ENCODE data around the gene PTPRM. TPM values are rescaled to one million over a fixed set of nuclear protein-coding genes. Genes with fewer than 3 reads are reported as not detected.
A peak's percentile ranks its signal among the peaks of the same experiment; 100 is the strongest.

Gene PTPRM
- total RNA-seq, 1 experiment from 2014 or later = 11.1 TPM

DNA sequence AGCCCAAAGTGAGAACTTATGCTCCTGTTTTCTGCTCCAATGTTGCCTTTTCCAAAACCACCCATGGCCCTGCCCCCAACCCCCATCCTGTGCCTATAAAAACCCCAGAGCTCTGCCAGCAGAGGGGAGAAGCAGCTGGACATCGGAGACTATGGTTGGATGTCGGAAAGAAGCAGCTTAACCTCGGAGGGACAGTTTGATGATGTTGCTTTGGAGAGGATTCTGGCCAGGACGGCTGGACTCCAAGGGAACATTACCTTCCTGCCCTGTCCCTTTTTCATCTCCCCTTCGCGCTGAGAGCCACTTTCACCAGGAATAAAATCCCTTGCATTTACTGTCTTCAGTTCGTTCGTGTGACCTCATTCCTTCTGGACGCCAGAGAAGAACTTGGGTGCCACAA, 158.4 kb downstream of the PTPRM start:
- Mint-ChIP-seq H3K4me1 (peaks cover 56% of the 10 kb centered on the region), H3K9me3 (no peaks in the 10 kb centered on the region)

DNA sequence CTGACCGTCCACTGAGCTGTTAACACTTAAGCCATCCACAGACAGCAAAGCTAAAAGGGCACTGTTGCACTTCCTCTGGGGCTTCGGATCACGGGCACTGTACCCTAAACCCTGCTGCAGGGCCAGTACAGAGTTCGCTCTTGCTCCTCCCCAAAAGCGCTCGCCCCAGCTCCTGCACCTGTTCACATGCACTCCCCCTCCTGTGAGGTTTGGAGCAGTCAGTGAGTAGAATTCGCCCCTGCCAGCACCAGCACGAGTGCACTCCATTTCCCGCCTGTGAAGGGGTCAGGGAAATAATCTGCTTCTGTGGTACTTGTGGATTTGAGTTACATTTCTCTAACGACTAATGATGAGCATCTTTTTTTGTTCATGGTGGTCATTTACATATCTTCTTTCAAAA, 158.8 kb downstream of the PTPRM start:
- POLR2A ChIA-PET = no interaction called here
- H3K4me1 Mint-ChIP-seq = peaks cover 56% of the 10 kb centered on the region
- no peak overlapping the region for H3K4me3 Mint-ChIP-seq
- H3K36me3 Mint-ChIP-seq = peaks cover 3% of the 10 kb centered on the region
- peak overlapping the region; percentile 41; the same call in 1 of the 2 replicates for H3K27ac Mint-ChIP-seq
- CTCF ChIA-PET = no interaction called here
- TF ChIP-seq ZNF425 (CRISPR knock-in tag; conservative IDR thresholded peaks at IDR 0.05) (no peak), MAX (CRISPR knock-in tag; IDR thresholded peaks at IDR 0.05) (no peak)
- DNase-seq (ENCODE audit: low spot score) (no peak), ATAC-seq (peak; percentile 36)
- no peaks in the 10 kb centered on the region for H3K9me3 Mint-ChIP-seq
- H3K27me3 Mint-ChIP-seq (ENCODE audit: low read depth) = no peaks in the 10 kb centered on the region

More for the DNA sequence above, 158.4 kb downstream of the PTPRM start:
- POLR2A ChIA-PET = no interaction called here
- Mint-ChIP-seq H3K4me3 (no peak overlapping the region), H3K27ac (peak overlapping the region; percentile 41; the same call in 1 of the 2 replicates), H3K27me3 (ENCODE audit: low read depth) (no peaks in the 10 kb centered on the region), H3K36me3 (peaks cover 3% of the 10 kb centered on the region)
- ATAC-seq = no peak
- CTCF ChIA-PET = no interaction called here
- DNase-seq (ENCODE audit: low spot score) = no peak
- no peak for TF ChIP-seq NFYB (CRISPR knock-in tag; conservative IDR thresholded peaks at IDR 0.05; ENCODE audit: low read depth)
- TF ChIP-seq, protein P1, sequence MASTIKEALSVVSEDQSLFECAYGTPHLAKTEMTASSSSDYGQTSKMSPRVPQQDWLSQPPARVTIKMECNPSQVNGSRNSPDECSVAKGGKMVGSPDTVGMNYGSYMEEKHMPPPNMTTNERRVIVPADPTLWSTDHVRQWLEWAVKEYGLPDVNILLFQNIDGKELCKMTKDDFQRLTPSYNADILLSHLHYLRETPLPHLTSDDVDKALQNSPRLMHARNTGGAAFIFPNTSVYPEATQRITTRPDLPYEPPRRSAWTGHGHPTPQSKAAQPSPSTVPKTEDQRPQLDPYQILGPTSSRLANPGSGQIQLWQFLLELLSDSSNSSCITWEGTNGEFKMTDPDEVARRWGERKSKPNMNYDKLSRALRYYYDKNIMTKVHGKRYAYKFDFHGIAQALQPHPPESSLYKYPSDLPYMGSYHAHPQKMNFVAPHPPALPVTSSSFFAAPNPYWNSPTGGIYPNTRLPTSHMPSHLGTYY (CRISPR knock-in tag; IDR thresholded peaks at IDR 0.05) = no peak
- TF ChIP-seq, protein P2, sequence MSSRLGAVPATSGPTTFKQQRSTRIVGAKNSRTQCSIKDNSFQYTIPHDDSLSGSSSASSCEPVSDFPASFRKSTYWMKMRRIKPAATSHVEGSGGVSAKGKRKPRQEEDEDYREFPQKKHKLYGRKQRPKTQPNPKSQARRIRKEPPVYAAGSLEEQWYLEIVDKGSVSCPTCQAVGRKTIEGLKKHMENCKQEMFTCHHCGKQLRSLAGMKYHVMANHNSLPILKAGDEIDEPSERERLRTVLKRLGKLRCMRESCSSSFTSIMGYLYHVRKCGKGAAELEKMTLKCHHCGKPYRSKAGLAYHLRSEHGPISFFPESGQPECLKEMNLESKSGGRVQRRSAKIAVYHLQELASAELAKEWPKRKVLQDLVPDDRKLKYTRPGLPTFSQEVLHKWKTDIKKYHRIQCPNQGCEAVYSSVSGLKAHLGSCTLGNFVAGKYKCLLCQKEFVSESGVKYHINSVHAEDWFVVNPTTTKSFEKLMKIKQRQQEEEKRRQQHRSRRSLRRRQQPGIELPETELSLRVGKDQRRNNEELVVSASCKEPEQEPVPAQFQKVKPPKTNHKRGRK (CRISPR knock-in tag; IDR thresholded peaks at IDR 0.05; ENCODE audit: borderline replicate concordance) = no peak
- no peak for TF ChIP-seq ZNF263 (CRISPR knock-in tag; IDR thresholded peaks at IDR 0.05; ENCODE audit: low read depth)
- no peak for TF ChIP-seq SMAD4 (CRISPR knock-in tag; IDR thresholded peaks at IDR 0.05)
- no peak for TF ChIP-seq ATF1 (CRISPR knock-in tag; IDR thresholded peaks at IDR 0.05)

DNA sequence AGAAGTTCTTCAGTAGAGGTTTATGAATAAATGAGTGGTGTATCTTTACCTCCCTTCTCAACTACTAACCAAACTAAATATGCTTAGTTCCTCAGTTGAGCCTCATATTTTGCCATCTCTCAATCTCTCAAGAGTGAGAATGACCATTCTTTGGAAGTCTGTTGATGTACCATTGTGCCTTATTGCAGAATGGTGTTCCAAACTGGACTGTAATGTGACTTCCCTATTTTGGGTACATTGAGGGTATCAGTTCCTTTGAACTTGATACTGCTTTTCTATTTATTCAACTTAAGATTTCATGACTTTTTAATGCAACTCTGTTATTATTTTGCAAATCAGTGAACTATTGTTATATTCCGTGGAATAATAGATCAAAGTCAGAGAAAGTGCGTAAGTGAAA, 159.4 kb downstream of the PTPRM start:
- Mint-ChIP-seq H3K4me3 (no peak overlapping the region), H3K4me1 (peaks cover 56% of the 10 kb centered on the region), H3K27me3 (ENCODE audit: low read depth) (no peaks in the 10 kb centered on the region), H3K36me3 (peaks cover 3% of the 10 kb centered on the region), H3K9me3 (no peaks in the 10 kb centered on the region), H3K27ac (no peak overlapping the region)
- DNase-seq (ENCODE audit: low spot score) (no peak), ATAC-seq (no peak)
- ChIA-PET CTCF (no interaction called here), POLR2A (no interaction called here)
- TF ChIP-seq CBFB (CRISPR knock-in tag; IDR thresholded peaks at IDR 0.05; ENCODE audit: low read depth) (no peak), MAX (CRISPR knock-in tag; IDR thresholded peaks at IDR 0.05) (no peak), ZBTB21 (CRISPR knock-in tag; IDR thresholded peaks at IDR 0.05; ENCODE audit: borderline replicate concordance) (no peak), CREB1 (CRISPR knock-in tag; IDR thresholded peaks at IDR 0.05) (no peak), ZNF263 (CRISPR knock-in tag; IDR thresholded peaks at IDR 0.05; ENCODE audit: low read depth) (no peak), NFE2L1 (CRISPR knock-in tag; IDR thresholded peaks at IDR 0.05) (no peak), FOXP1 (CRISPR knock-in tag; IDR thresholded peaks at IDR 0.05; ENCODE audit: borderline replicate concordance) (no peak), NFYB (CRISPR knock-in tag; conservative IDR thresholded peaks at IDR 0.05; ENCODE audit: low read depth) (no peak), ZNF121 (CRISPR knock-in tag; IDR thresholded peaks at IDR 0.05) (no peak), MYBL2 (CRISPR knock-in tag; IDR thresholded peaks at IDR 0.05) (no peak), HMGXB4 (CRISPR knock-in tag; IDR thresholded peaks at IDR 0.05) (no peak), ZNF396 (CRISPR knock-in tag; IDR thresholded peaks at IDR 0.05; ENCODE audit: borderline replicate concordance) (no peak), FOXK1 (CRISPR knock-in tag; IDR thresholded peaks at IDR 0.05) (no peak), JUN (CRISPR knock-in tag; IDR thresholded peaks at IDR 0.05) (no peak)
- TF ChIP-seq, protein P3, sequence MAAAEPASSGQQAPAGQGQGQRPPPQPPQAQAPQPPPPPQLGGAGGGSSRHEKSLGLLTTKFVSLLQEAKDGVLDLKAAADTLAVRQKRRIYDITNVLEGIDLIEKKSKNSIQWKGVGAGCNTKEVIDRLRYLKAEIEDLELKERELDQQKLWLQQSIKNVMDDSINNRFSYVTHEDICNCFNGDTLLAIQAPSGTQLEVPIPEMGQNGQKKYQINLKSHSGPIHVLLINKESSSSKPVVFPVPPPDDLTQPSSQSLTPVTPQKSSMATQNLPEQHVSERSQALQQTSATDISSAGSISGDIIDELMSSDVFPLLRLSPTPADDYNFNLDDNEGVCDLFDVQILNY (CRISPR knock-in tag; IDR thresholded peaks at IDR 0.05) = no peak
- TF ChIP-seq, protein P2 (CRISPR knock-in tag; IDR thresholded peaks at IDR 0.05; ENCODE audit: borderline replicate concordance) = no peak
- TF ChIP-seq, protein P4, sequence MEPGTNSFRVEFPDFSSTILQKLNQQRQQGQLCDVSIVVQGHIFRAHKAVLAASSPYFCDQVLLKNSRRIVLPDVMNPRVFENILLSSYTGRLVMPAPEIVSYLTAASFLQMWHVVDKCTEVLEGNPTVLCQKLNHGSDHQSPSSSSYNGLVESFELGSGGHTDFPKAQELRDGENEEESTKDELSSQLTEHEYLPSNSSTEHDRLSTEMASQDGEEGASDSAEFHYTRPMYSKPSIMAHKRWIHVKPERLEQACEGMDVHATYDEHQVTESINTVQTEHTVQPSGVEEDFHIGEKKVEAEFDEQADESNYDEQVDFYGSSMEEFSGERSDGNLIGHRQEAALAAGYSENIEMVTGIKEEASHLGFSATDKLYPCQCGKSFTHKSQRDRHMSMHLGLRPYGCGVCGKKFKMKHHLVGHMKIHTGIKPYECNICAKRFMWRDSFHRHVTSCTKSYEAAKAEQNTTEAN (CRISPR knock-in tag; IDR thresholded peaks at IDR 0.05) = no peak
